Activated CD8-positive, alpha-beta memory T cell treated with anti-CD3 and anti-CD28 coated beads, Interleukin-2, amount 50 U/mL, for 4 hours (primary cell): ENCODE measurements around the gene SLC2A4RG.

Experiments used
- DNase-seq: peaks from one replicate; pipeline ENCODE4 v3.0.0-alpha.2; 2020

The SLC2A4RG gene

GRCh38 chr20:63699466-63700198 is 39.9 kb upstream of the SLC2A4RG start:
- DNase-seq = no peak

GRCh38 chr20:63700199-63701050 is 39.2 kb upstream of the SLC2A4RG start:
- DNase-seq = no peak

- no peak for DNase-seq
Measured at GRCh38 chr20:63701051-63701328, 38.6 kb upstream of the SLC2A4RG start.

- DNase-seq = no peak
Measured at GRCh38 chr20:63701329-63702035, 38.1 kb upstream of the SLC2A4RG start.

- DNase-seq = no peak
Measured at GRCh38 chr20:63702036-63702665, 37.4 kb upstream of the SLC2A4RG start.

- DNase-seq = no peak
Measured at GRCh38 chr20:63702751-63703470, 36.7 kb upstream of the SLC2A4RG start.

GRCh38 chr20:63703471-63703975 is 36.1 kb upstream of the SLC2A4RG start:
- no peak for DNase-seq

DNA sequence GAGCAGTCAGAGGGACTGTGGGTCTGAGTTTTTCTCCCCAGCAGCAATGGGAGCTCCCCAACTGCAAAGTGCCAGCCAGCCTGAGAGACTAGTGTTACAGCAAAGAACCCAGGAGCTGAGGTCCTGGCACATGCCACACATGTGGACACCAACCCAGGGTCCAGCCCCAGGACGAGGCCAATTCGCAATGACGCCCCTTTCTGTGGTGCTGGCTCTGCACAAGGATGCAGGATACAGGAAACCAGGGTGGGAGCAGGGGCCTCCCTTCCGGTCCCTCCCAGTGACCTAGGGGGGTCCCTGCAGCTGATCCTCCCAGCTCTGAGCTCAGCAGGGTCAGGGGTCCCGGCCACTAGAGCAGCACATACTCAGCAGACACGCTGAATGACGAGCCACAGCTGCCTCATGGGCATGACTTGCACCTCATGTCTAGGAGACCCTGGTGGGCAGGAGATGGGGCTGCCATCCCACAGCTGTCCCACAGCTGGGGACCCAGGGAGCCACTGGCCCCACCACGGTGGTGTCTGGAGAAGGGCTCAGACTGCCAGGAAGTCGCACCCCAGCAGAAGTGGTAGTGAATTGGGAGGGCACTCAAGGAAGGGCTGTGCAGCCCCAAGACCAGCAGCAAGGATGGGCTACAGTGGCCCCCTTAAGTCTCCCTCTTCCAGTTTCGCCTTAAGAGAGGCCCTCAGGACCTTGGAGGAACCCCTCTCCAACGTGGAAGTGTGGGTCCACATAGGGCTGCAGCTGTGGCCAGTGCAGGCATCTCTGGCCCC is 35.4 kb upstream of the SLC2A4RG start:
- DNase-seq = no peak

DNA sequence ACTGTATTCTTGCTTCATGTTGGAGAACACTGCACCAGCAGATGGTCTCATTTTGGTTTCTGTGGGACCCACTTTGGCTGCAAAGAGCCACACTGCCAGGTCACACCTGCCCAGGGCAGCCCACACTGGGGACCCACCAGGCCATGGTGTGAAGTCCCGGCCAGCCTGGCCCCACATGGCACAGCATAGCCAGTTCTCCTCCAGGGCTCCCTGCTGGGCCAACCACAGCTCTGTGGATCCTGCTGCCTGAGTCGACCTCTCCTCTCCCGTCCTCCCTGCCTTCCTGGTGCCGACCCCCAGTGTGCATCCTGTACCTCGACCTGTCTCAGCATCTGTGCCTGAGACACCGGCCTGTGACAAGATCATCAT is 34.8 kb upstream of the SLC2A4RG start:
- DNase-seq = no peak

DNA sequence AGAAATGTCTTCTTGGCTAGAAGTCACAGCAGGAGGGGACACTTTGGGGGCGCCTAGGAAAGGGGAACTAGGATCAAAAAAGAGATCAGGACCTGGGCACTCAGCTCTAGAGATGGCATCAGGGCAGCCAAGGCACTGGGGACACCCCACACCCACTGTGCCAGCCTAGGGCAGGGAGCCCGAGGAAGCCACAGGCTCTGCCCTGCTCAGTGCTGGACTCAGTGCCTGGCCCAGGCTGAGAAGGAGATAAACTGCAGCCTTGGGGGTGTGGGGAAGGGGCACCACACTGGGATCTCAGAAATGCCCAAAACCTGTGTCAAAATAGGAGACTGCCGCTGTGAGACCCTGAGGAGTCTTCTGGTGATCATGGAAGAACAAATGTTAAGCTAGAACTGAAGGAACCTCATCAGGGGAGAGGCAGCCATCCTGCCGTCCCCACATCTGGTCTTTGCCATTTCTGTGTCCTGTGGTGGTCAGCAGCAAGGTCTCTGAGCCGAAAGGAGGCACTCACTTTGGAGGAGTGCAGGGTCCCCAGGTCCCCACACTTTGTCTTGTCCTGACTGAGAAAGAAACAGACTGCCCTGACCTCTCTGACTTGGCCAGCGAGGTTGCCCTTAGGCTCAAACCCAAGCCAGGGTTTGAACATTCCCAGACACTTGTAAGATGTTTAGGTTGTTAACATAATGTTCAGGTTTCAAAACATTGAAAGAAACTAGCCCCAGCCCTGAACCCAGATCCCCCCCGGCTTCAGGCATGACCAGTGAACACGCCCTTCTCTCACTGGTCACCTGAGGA is 34.1 kb upstream of the SLC2A4RG start:
- no peak for DNase-seq

DNA sequence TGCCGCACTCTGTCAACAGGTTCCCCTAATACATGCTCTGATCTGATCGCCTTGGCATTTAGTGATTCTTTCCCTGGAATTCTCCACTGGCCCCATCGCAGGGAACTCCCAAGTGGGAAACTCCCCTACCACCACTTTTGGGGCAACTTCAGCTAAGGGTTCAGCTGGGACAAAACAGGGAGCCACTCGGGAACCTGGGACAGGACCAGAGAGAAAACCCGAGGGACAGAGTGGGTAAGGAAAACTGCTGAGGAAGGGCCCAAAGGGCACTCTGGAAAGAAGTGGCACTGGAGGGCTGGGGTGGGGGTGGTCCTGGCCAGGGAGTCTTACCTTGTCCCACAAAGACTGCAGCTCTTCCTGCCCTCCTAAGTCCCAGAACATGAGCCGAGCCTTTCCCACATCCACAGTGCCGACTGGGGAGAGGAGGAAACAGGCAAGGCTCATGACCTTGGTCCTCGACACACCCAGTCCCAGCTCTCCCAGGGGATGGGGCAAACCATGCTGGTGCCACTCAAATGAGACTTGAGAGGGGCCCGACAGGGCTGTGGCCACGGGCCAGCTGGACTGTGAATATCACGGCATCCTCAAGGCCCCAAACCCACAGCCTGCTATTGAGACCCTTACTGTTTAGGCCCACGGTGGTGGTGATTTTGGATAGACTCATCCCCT is 33.4 kb upstream of the SLC2A4RG start:
- no peak for DNase-seq

GRCh38 chr20:63706852-63707557 is 32.6 kb upstream of the SLC2A4RG start:
- peak; percentile 70 for DNase-seq

DNA sequence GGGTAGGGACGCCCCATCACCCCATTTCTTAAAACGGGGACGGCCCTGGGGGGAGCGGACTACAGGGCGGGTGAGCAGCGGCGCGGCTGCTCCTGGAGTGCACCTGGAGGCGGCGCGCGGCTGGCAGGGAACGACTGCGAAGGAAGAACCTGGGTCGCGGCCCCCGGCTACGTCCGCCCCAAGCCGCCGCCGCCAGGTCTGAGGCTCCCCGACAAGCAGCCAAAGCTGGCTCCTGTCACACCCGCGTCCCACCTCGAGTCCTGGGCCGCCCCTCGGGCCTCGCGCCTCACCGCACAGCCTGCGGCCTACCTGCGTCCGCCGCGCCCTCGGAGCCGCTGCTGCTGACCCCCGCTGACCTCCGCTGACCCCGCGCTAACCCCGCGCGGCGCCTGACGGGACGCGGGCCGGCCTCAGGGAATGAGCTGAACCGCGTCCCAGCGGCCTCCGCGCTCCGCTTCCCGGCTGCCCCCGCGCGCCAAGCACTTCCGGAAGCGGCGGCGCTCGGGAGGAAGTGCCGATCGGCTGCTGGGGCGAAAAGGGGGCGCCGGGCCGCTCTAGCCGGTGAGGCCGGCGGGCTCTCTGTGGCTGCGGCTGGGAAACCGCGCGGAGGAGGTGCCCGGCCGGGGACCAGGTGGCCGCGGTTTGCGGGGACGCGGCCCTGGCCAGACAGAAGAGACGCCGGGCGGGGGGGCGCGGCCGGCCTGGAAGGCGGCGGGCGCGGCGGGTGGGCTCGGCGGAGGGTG is 31.8 kb upstream of the SLC2A4RG start, which contains the start of the genes ARFRP1 and ZGPAT:
TSS of gene ARFRP1 (minus strand) at position 419 of the 743 bp plus-strand sequence. CDS start 885 bp downstream, outside the sequence.
TSS of gene ZGPAT (plus strand) at position 482 of the 743 bp plus-strand sequence. CDS start 542 bp downstream, outside the sequence.
- peak; percentile 90 for DNase-seq

DNA sequence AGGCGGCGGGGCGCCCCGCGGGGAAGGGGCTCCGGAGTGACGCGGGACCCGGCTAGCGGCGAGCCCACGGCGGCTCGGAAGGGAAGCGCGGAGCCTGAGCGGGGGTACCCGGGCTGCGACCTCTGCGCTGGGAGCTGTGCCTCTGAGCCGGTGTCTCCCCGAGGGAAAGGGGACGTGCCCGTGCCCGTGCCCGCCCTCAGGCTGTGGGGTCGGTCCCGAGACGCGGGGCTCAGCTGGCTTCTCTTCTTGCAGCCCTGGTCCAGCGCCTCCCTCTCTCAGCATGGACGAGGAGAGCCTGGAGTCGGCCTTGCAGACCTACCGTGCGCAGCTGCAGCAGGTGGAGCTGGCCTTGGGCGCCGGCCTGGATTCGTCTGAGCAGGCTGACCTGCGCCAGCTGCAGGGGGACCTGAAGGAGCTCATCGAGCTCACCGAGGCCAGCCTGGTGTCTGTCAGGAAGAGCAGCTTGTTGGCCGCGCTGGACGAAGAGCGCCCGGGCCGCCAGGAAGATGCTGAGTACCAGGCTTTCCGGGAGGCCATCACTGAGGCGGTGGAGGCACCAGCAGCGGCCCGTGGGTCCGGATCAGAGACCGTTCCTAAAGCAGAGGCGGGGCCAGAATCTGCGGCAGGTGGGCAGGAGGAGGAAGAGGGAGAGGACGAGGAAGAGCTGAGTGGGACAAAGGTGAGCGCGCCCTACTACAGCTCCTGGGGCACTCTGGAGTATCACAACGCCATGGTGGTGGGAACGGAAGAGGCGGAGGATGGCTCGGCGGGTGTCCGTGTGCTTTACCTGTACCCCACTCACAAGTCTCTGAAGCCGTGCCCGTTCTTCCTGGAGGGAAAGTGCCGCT is 31.1 kb upstream of the SLC2A4RG start:
- no peak for DNase-seq

GRCh38 chr20:63709149-63709527 is 30.4 kb upstream of the SLC2A4RG start:
- no peak for DNase-seq

- DNase-seq = no peak
Measured at GRCh38 chr20:63711085-63711645, 28.4 kb upstream of the SLC2A4RG start.

- DNase-seq = no peak
Measured at GRCh38 chr20:63712191-63712590, 27.4 kb upstream of the SLC2A4RG start.
